ENCODE measurements around the gene LZTS2.
A peak's percentile ranks its signal among the peaks of the same experiment; 100 is the strongest.

Gene LZTS2

DNA sequence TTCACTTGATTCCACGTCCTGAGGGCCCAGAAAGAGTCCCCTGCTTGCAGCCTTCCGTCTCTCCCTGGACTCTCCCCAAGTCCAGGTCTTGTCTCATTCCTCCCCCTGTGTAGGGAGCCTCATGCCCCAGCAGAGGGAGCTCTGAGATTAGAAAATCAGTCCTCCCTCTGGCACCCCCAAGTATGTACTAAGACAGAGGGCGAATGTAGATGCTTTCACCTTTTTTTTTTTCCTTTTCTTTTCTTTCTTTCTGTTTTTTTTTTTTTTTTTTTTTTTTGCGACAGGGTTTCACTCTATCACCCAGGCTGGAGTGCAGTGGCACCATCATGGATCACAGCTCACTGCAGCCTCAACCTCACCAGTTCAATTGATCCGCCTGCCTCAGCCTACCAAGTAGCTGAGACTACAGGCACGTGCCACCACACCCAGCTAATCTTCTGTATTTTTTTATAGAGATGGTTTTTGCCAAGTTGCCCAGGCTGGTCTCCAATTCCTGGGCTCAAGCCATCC is 41.7 kb downstream of the LZTS2 start (continued):
- peak; percentile 69 for TF ChIP-seq PATZ1 (tag by site-specific recombination; IDR thresholded peaks at IDR 0.05)
- no peak for TF ChIP-seq ZNF560 (tag by site-specific recombination; IDR thresholded peaks at IDR 0.05; ENCODE audit: borderline replicate concordance)
- TF ChIP-seq ZNF664 (tag by site-specific recombination; IDR thresholded peaks at IDR 0.05): no peak
- no peak for TF ChIP-seq ZNF398 (tag by site-specific recombination; IDR thresholded peaks at IDR 0.05)
- TF ChIP-seq ZNF623 (tag by site-specific recombination; IDR thresholded peaks at IDR 0.05): no peak
- TF ChIP-seq MYNN (tag by site-specific recombination; IDR thresholded peaks at IDR 0.05; ENCODE audit: borderline replicate concordance): no peak
- TF ChIP-seq CTCF (tag by site-specific recombination; IDR thresholded peaks at IDR 0.05): peak; percentile 93
- no peak for TF ChIP-seq BCL11B (tag by site-specific recombination; IDR thresholded peaks at IDR 0.05; ENCODE audit: low read depth)
- no peak; the same call in 1 of the 2 replicates for TF ChIP-seq ZFP69B (tag by site-specific recombination; IDR thresholded peaks at IDR 0.05)
- TF ChIP-seq ZNF785 (tag by site-specific recombination; IDR thresholded peaks at IDR 0.05): no peak
- TF ChIP-seq ZNF837 (tag by site-specific recombination; IDR thresholded peaks at IDR 0.05): no peak
- TF ChIP-seq ZNF423 (tag by site-specific recombination; IDR thresholded peaks at IDR 0.05): no peak
- TF ChIP-seq KLF7 (tag by site-specific recombination; IDR thresholded peaks at IDR 0.05; ENCODE audit: borderline replicate concordance): no peak
- peak; percentile 98 for TF ChIP-seq ZNF362 (tag by site-specific recombination; IDR thresholded peaks at IDR 0.05)
- TF ChIP-seq OVOL3 (tag by site-specific recombination; IDR thresholded peaks at IDR 0.05): no peak
- TF ChIP-seq ZNF133 (tag by site-specific recombination; IDR thresholded peaks at IDR 0.05): no peak
- no peak for TF ChIP-seq ZNF37A (tag by site-specific recombination; IDR thresholded peaks at IDR 0.05)
- 0 out of 2 replicates have a peak, but pooled peaks have one; percentile 20 for TF ChIP-seq SP3 (tag by site-specific recombination; IDR thresholded peaks at IDR 0.05)
- TF ChIP-seq ZNF76 (tag by site-specific recombination; IDR thresholded peaks at IDR 0.05; ENCODE audit: borderline replicate concordance, low read depth): no peak
- no peak for TF ChIP-seq ZNF624 (tag by site-specific recombination; IDR thresholded peaks at IDR 0.05)
- TF ChIP-seq, protein P1, sequence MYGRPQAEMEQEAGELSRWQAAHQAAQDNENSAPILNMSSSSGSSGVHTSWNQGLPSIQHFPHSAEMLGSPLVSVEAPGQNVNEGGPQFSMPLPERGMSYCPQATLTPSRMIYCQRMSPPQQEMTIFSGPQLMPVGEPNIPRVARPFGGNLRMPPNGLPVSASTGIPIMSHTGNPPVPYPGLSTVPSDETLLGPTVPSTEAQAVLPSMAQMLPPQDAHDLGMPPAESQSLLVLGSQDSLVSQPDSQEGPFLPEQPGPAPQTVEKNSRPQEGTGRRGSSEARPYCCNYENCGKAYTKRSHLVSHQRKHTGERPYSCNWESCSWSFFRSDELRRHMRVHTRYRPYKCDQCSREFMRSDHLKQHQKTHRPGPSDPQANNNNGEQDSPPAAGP (tag by site-specific recombination; IDR thresholded peaks at IDR 0.05): no peak
- 0 out of 2 replicates have a peak, but pooled peaks have one; percentile 41 for TF ChIP-seq ZXDB (tag by site-specific recombination; IDR thresholded peaks at IDR 0.05)
- no peak for TF ChIP-seq ZNF610 (tag by site-specific recombination; IDR thresholded peaks at IDR 0.05; ENCODE audit: borderline replicate concordance)
- TF ChIP-seq, protein P2, sequence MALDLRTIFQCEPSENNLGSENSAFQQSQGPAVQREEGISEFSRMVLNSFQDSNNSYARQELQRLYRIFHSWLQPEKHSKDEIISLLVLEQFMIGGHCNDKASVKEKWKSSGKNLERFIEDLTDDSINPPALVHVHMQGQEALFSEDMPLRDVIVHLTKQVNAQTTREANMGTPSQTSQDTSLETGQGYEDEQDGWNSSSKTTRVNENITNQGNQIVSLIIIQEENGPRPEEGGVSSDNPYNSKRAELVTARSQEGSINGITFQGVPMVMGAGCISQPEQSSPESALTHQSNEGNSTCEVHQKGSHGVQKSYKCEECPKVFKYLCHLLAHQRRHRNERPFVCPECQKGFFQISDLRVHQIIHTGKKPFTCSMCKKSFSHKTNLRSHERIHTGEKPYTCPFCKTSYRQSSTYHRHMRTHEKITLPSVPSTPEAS (tag by site-specific recombination; IDR thresholded peaks at IDR 0.05): no peak
- TF ChIP-seq ZNF23 (tag by site-specific recombination; IDR thresholded peaks at IDR 0.05; ENCODE audit: borderline replicate concordance): no peak
- TF ChIP-seq ZNF239 (tag by site-specific recombination; IDR thresholded peaks at IDR 0.05): no peak
- TF ChIP-seq HOXD13 (CRISPR knock-in tag; IDR thresholded peaks at IDR 0.05; ENCODE audit: borderline replicate concordance): no peak
- TF ChIP-seq ZNF544 (tag by site-specific recombination; IDR thresholded peaks at IDR 0.05): no peak
- TF ChIP-seq ZNF16 (tag by site-specific recombination; IDR thresholded peaks at IDR 0.05; ENCODE audit: low read depth): no peak
